Panc1 (cell line): Measurements from ENCODE around the gene PRKAR2B. TPM values are rescaled to one million over a fixed set of nuclear protein-coding genes. Genes with fewer than 3 reads are reported as not detected.

Source experiments
- ATAC-seq: fragments of 200-7000 bp; cut with Tn5 transposase; 2 replicates; pipeline ENCODE4 v1.9.1; 2020; ENCODE audit warnings: mild to moderate bottlenecking, moderate library complexity
- BruUV-seq: library from RNA; stranded (reverse); fragments of 400-500 nt; replicated peaks from 2 replicates; lab custom pipeline; 2021; lab: Mats Ljungman, UMichigan
- CTCF ChIA-PET: fragments of 300-600 bp; sonication (Branson Sonifier 250); formaldehyde crosslinking; loops from one replicate; lab custom pipeline; 2022; ENCODE audit warnings: antibody characterized with exemption; lab: Charles Lee
- POLR2A ChIA-PET: fragments of 300-600 bp; sonication (Branson Sonifier 250); formaldehyde crosslinking; loops from one replicate; lab custom pipeline; 2022; ENCODE audit warnings: antibody characterized with exemption; lab: Charles Lee
- DNase-seq: peaks from one replicate; pipeline ENCODE4 v3.0.0-alpha.2; 2010; ENCODE audit warnings: low read depth, low spot score
- H3K27ac ChIP-seq: 2 replicates; pipeline ENCODE4 v1.5.1; 2011; ENCODE audit warnings: mild to moderate bottlenecking, low read length, inconsistent platforms
- H3K27me3 ChIP-seq: fragments of 200-500 bp; sonication (Bioruptor generic); 2 replicates; pipeline ENCODE4 v1.6.0; 2014; ENCODE audit warnings: low read length, inconsistent platforms; ENCODE audit not compliant: control insufficient read depth, insufficient read depth
- H3K36me3 ChIP-seq: fragments of 200-500 bp; sonication (Bioruptor generic); 2 replicates; pipeline ENCODE4 v1.5.1; 2014; ENCODE audit warnings: inconsistent platforms, mild to moderate bottlenecking, low read length, moderate library complexity; ENCODE audit not compliant: control insufficient read depth, insufficient read depth
- H3K4me1 ChIP-seq: 2 replicates; pipeline ENCODE4 v1.5.1; 2011; ENCODE audit warnings: inconsistent platforms, mild to moderate bottlenecking, low read length, moderate library complexity; ENCODE audit not compliant: control insufficient read depth, insufficient read depth
- H3K4me3 ChIP-seq, 2 experiments: 2 replicates each; pipeline ENCODE4 v1.5.1; 2011 to 2012; ENCODE audit warnings: low read depth in 2 of 2, low read length in 2 of 2, mild to moderate bottlenecking in 2 of 2, inconsistent platforms in 1 of 2, moderate library complexity in 1 of 2
- H3K9me3 ChIP-seq: fragments of 200-500 bp; sonication (Bioruptor generic); 2 replicates; pipeline ENCODE4 v1.5.1; 2014; ENCODE audit warnings: low read depth, mild to moderate bottlenecking, inconsistent platforms, low read length, moderate library complexity; ENCODE audit not compliant: control insufficient read depth, insufficient read depth
- CTCF ChIP-seq: fragments of 450-650 bp; IDR thresholded peaks from 2 replicates; pipeline ENCODE4 v1.5.1; 2017; ENCODE audit warnings: mild to moderate bottlenecking
- POLR2AphosphoS5 ChIP-seq: IDR thresholded peaks from 2 replicates; pipeline ENCODE4 v1.6.1; 2012; ENCODE audit warnings: mild to moderate bottlenecking, low read depth, low read length, moderate library complexity
- REST ChIP-seq, 2 experiments: IDR thresholded peaks; 2 replicates each; pipeline ENCODE4 v1.6.1; 2011 to 2012; ENCODE audit warnings: low read depth in 2 of 2, control low read depth in 1 of 2, low read length in 1 of 2, mild to moderate bottlenecking in 1 of 2, moderate library complexity in 1 of 2; ENCODE audit not compliant: insufficient read depth in 1 of 2
- SIN3A ChIP-seq: IDR thresholded peaks from 2 replicates; pipeline ENCODE4 v1.6.1; 2012; ENCODE audit warnings: low read depth, mild to moderate bottlenecking, low read length, moderate library complexity, borderline replicate concordance; ENCODE audit not compliant: insufficient read depth
- TCF7L2 ChIP-seq: IDR thresholded peaks from 2 replicates; pipeline ENCODE4 v1.6.1; 2011; ENCODE audit warnings: mild to moderate bottlenecking, low read depth, low read length, inconsistent platforms
- in situ Hi-C: cut with HindIII; loops from 2 replicates; pipeline ENCODE4 v1.10.0; 2016; ENCODE audit warnings: low sequenced_read_pairs, low pct_unique_long_range_greater_than_20kb
- intact Hi-C: fragments of 100-400 bp; cut with micrococcal nuclease; formaldehyde crosslinking; loops from one replicate; pipeline ENCODE4 v1.10.0; 2022; ENCODE audit not compliant: unreplicated experiment
- total RNA-seq: library from RNA; stranded (reverse); gene quantifications from one replicate; pipeline ENCODE4 v1.2.1, GENCODE V29; 2021; ENCODE audit not compliant: unreplicated experiment

The PRKAR2B gene
- total RNA-seq, 1 experiment from 2014 or later = 0.51 TPM

GRCh38 chr7:107209565-107209964 lies 165.1 kb downstream of the PRKAR2B start:
- intact Hi-C loops (loop anchor here (10.0 kb wide), 1 partner anchor 665 kb away; no protein-coding TSS in a partner anchor), in situ Hi-C loops (no loop called here)
- H3K4me3 ChIP-seq = no peak overlapping the region
- DNase-seq (no peak), ATAC-seq (no peak)
- BruUV-seq = no TSS peak
- H3K9me3 ChIP-seq = no peaks in the 10 kb centered on the region
- ChIA-PET POLR2A (no interaction called here), CTCF (no interaction called here)
- H3K27ac ChIP-seq = no peak overlapping the region
- H3K36me3 ChIP-seq = 0 out of 2 replicates have a peak, but pooled peaks cover 2% of the 10 kb centered on the region
- H3K4me1 ChIP-seq = no peaks in the 10 kb centered on the region
- TF ChIP-seq POLR2AphosphoS5 (no peak), SIN3A (no peak), TCF7L2 (no peak), REST (IDR thresholded peaks at IDR 0.05; ENCODE audit: insufficient read depth in 1 of 2, low read depth in 2 of 2, low read length in 1 of 2) (no peak), CTCF (no peak)
- H3K27me3 ChIP-seq = no peaks in the 10 kb centered on the region

- ATAC-seq = no peak
- ChIA-PET CTCF (no interaction called here), POLR2A (no interaction called here)
Observed at GRCh38 chr7:107210400-107210799, 165.9 kb downstream of the PRKAR2B start.

More at GRCh38 chr7:107210400-107210799, 165.9 kb downstream of the PRKAR2B start:
- Histone ChIP-seq H3K4me1 (no peaks in the 10 kb centered on the region), H3K4me3 (no peak overlapping the region), H3K36me3 (0 out of 2 replicates have a peak, but pooled peaks cover 2% of the 10 kb centered on the region), H3K27ac (no peak overlapping the region), H3K9me3 (no peaks in the 10 kb centered on the region), H3K27me3 (no peaks in the 10 kb centered on the region)
- BruUV-seq = no TSS peak
- in situ Hi-C loops = no loop called here
- intact Hi-C loops = no loop called here
- no peak for TF ChIP-seq CTCF
- TF ChIP-seq TCF7L2 = no peak
- TF ChIP-seq REST (IDR thresholded peaks at IDR 0.05; ENCODE audit: insufficient read depth in 1 of 2, low read depth in 2 of 2, low read length in 1 of 2) = no peak
- no peak for TF ChIP-seq SIN3A
- no peak for TF ChIP-seq POLR2AphosphoS5
- no peak for DNase-seq
